HepG2 (cell line): ENCODE results near the gene NRDE2. TPM values are rescaled to one million over a fixed set of nuclear protein-coding genes. Genes with fewer than 3 reads are reported as not detected.
A peak's percentile ranks its signal among the peaks of the same experiment; 100 is the strongest.

Experiments
- ATAC-seq: fragments of 200-7000 bp; cut with Tn5 transposase; 3 replicates; pipeline ENCODE4 v1.9.1; 2020; ENCODE audit warnings: mild to moderate bottlenecking, moderate library complexity
- BruUV-seq: library from RNA; stranded (reverse); fragments of 400-500 nt; replicated peaks from 2 replicates; lab custom pipeline; 2021; lab: Mats Ljungman, UMichigan
- CTCF ChIA-PET: fragments of 300-600 bp; formaldehyde crosslinking; extraction: SDS; loops from one replicate; lab custom pipeline; 2021; ENCODE audit warnings: low total read pairs, inconsistent platforms, low intra/inter-chr PET ratio; lab: Yijun Ruan, JAX
- POLR2A ChIA-PET: fragments of 350-600 bp; sonication (Branson Sonifier 250); formaldehyde crosslinking; loops from one replicate; lab custom pipeline; 2020; ENCODE audit warnings: antibody characterized with exemption, inconsistent platforms; lab: Yijun Ruan, JAX
- DNase-seq: peaks from one replicate; pipeline ENCODE4 v3.0.0-alpha.2; 2015; ENCODE audit warnings: low spot score
- FAIRE-seq: peaks from 3 replicates; lab custom pipeline; 2011; peaks lifted over from hg19 to GRCh38; lab: Jason Lieb, UNC
- H2AFZ ChIP-seq: one replicate; pipeline ENCODE4 v1.6.1; 2011; ENCODE audit warnings: low read length, inconsistent platforms
- H3K27ac ChIP-seq: fragments of 300-600 bp; 3 replicates; pipeline ENCODE4 v1.8.0; 2011; ENCODE audit warnings: mixed run types, mild to moderate bottlenecking, mixed read lengths, low read length, inconsistent platforms; ENCODE audit not compliant: insufficient read depth; ENCODE audit errors: extremely low read length
- H3K27me3 ChIP-seq, 2 experiments: fragments of 200-600 bp in 1 of 2; 2 replicates in 1 of 2; 3 replicates in 1 of 2; pipeline versions ENCODE4 v1.6.0 to v1.8.0; 2011; ENCODE audit warnings: low read length in 2 of 2, mild to moderate bottlenecking in 2 of 2, moderate library complexity in 2 of 2, inconsistent platforms in 1 of 2; ENCODE audit not compliant: insufficient read depth in 2 of 2, control insufficient read depth in 1 of 2
- H3K36me3 ChIP-seq, 2 experiments: fragments of 200-600 bp in 1 of 2; replicated peaks in 1 of 2; 2 replicates in 1 of 2; 3 replicates in 1 of 2; pipeline versions ENCODE4 v1.5.1 to v1.8.0; 2011; ENCODE audit warnings: low read length in 2 of 2, inconsistent platforms in 1 of 2; ENCODE audit not compliant: insufficient read depth in 2 of 2, control insufficient read depth in 1 of 2
- H3K4me1 ChIP-seq: 2 replicates; pipeline ENCODE4 v1.5.1; 2012; ENCODE audit warnings: low read length, inconsistent platforms; ENCODE audit not compliant: insufficient read depth
- H3K4me2 ChIP-seq: 2 replicates; pipeline ENCODE4 v1.6.0; 2011; ENCODE audit warnings: low read depth, low read length, inconsistent platforms
- H3K4me3 ChIP-seq, 3 experiments: fragments of 200-600 bp in 1 of 3; sonication (generic), shearing (Covaris generic) in 1 of 3; replicated peaks in 1 of 3; 2 replicates each; pipeline ENCODE4 v1.5.1; 2011 to 2016; ENCODE audit warnings: low read length in 3 of 3, inconsistent platforms in 2 of 3, low read depth in 2 of 3, mild to moderate bottlenecking in 2 of 3, control low read depth in 1 of 3, mixed read lengths in 1 of 3; ENCODE audit not compliant: insufficient read depth in 1 of 3
- H3K79me2 ChIP-seq: one replicate; pipeline ENCODE4 v1.6.1; 2011; ENCODE audit warnings: low read length, inconsistent platforms; ENCODE audit not compliant: insufficient read depth
- H3K9ac ChIP-seq: 2 replicates; pipeline ENCODE4 v1.6.0; 2011; ENCODE audit warnings: mild to moderate bottlenecking, low read depth, low read length, inconsistent platforms; ENCODE audit not compliant: insufficient read depth
- H3K9me3 ChIP-seq: 2 replicates; pipeline ENCODE4 v1.5.1; 2012; ENCODE audit warnings: mild to moderate bottlenecking, low read length
- H4K20me1 ChIP-seq: 2 replicates; pipeline ENCODE4 v1.6.0; 2011; ENCODE audit warnings: inconsistent platforms, mild to moderate bottlenecking, low read length, moderate library complexity; ENCODE audit not compliant: insufficient read depth
- FOXA3 ChIP-seq: IDR thresholded peaks from 2 replicates; pipeline ENCODE4 v1.6.1; 2016; ENCODE audit warnings: missing genetic modification reagents, missing compliant biosample characterization
- GATAD1 ChIP-seq: IDR thresholded peaks from 2 replicates; pipeline ENCODE4 v1.6.1; 2016; ENCODE audit warnings: missing genetic modification reagents, missing compliant biosample characterization
- JUN ChIP-seq: sonication (generic); formaldehyde crosslinking; IDR thresholded peaks from 2 replicates; pipeline ENCODE4 v1.4.0; 2020; ENCODE audit warnings: mild to moderate bottlenecking, missing genetic modification reagents
- KDM1A ChIP-seq: IDR thresholded peaks from 2 replicates; pipeline ENCODE4 v1.6.1; 2016; ENCODE audit warnings: missing compliant biosample characterization
- KMT2B ChIP-seq: IDR thresholded peaks from 2 replicates; pipeline ENCODE4 v1.6.1; 2016; ENCODE audit warnings: missing genetic modification reagents, missing compliant biosample characterization
- MXD4 ChIP-seq: IDR thresholded peaks from 2 replicates; pipeline ENCODE4 v1.6.1; 2016; ENCODE audit warnings: mild to moderate bottlenecking, missing biosample characterization, missing genetic modification reagents
- NCOR1 ChIP-seq: fragments of 200-600 bp; sonication (generic); IDR thresholded peaks from 2 replicates; pipeline ENCODE4 v1.7.0; 2017; ENCODE audit warnings: antibody characterized with exemption, low read length, borderline replicate concordance
- SATB2 ChIP-seq: sonication (generic); formaldehyde crosslinking; IDR thresholded peaks from 2 replicates; pipeline ENCODE4 v1.5.0; 2020; ENCODE audit warnings: missing genetic modification reagents
- SOX5 ChIP-seq: IDR thresholded peaks from 2 replicates; pipeline ENCODE4 v1.6.1; 2016; ENCODE audit warnings: borderline replicate concordance
- SP2 ChIP-seq: sonication (generic); formaldehyde crosslinking; IDR thresholded peaks from 2 replicates; pipeline ENCODE4 v1.5.1; 2020; ENCODE audit warnings: mild to moderate bottlenecking, missing genetic modification reagents
- ZNF101 ChIP-seq: sonication (generic); formaldehyde crosslinking; IDR thresholded peaks from 2 replicates; pipeline ENCODE4 v1.4.0; 2020; ENCODE audit warnings: mild to moderate bottlenecking, low read depth, missing genetic modification reagents, borderline replicate concordance
- ZNF552 ChIP-seq: sonication (generic); formaldehyde crosslinking; IDR thresholded peaks from 2 replicates; pipeline ENCODE4 v1.9.0; 2022; ENCODE audit warnings: missing genetic modification reagents, mild to moderate bottlenecking, borderline replicate concordance
- ZNF598 ChIP-seq: sonication (generic); formaldehyde crosslinking; IDR thresholded peaks from 2 replicates; pipeline ENCODE4 v1.5.1; 2020; ENCODE audit warnings: mild to moderate bottlenecking, missing genetic modification reagents, borderline replicate concordance
- ZNF883 ChIP-seq: sonication (generic); formaldehyde crosslinking; IDR thresholded peaks from 2 replicates; pipeline ENCODE4 v1.5.1; 2020; ENCODE audit warnings: mild to moderate bottlenecking, missing genetic modification reagents; ENCODE audit errors: not compliant biosample characterization
- WGBS: methylation state at CpG from one replicate; pipeline ENCODE4 v1.1.6; 2017; ENCODE audit warnings: low lambda C conversion rate; 5-methylcytosine and 5-hydroxymethylcytosine counted together
- in situ Hi-C: cut with HindIII; loops from 2 replicates; pipeline ENCODE4 v1.10.0; 2017; ENCODE audit warnings: low pct_unique_long_range_greater_than_20kb; ENCODE audit not compliant: extremely low pct_ligation_motif_present
- intact Hi-C: fragments of 100-400 bp; cut with micrococcal nuclease; formaldehyde crosslinking; loops from one replicate; pipeline ENCODE4 v1.10.0; 2022; ENCODE audit not compliant: unreplicated experiment
- polyA plus RNA-seq, 8 experiments: library from polyadenylated mRNA; depleted of rRNA in 3 of 8; stranded (reverse) in 7 of 8; unstranded in 1 of 8; fragments of >200 nt; fragmentation: Illumina TruSeq in 4 of 8; extraction: Trizol in 4 of 8; gene quantifications; 2 replicates each; pipeline versions ENCODE4 v1.2.1 to v1.2.3, GENCODE V29; 2011 to 2016; ENCODE audit warnings: low read depth in 4 of 8, missing spikeins in 1 of 8, mixed read lengths in 1 of 8; ENCODE audit not compliant: insufficient read depth in 1 of 8
- total RNA-seq, 5 experiments: library from RNA; depleted of rRNA; stranded (reverse); fragments of >200 nt; fragmentation: Illumina TruSeq; extraction: Trizol; gene quantifications; 2 replicates each; pipeline ENCODE4 v1.2.3, GENCODE V29; 2016; ENCODE audit warnings: low read depth in 1 of 5
- TF ChIP-seq, protein P1 (sequence below): sonication (generic); formaldehyde crosslinking; IDR thresholded peaks from 2 replicates; pipeline ENCODE4 v1.8.0; 2022; ENCODE audit warnings: missing genetic modification reagents, mild to moderate bottlenecking, inconsistent platforms, borderline replicate concordance
- TF ChIP-seq, protein P2 (sequence below): sonication (generic); formaldehyde crosslinking; IDR thresholded peaks from 2 replicates; pipeline ENCODE4 v1.5.1; 2020; ENCODE audit warnings: mild to moderate bottlenecking, missing genetic modification reagents, borderline replicate concordance

The NRDE2 gene
- total and polyA plus RNA-seq, 2 of the 13 experiments (the other 11 are each of a cell fraction or from before 2014, with no cell fraction given), result 5.6 to 12.5 TPM

GRCh38 chr14:90239139-90239538 lies 92.6 kb downstream of the NRDE2 start:
- H3K27ac ChIP-seq, result no peak overlapping the region
- peaks cover 0 to 6% of the 10 kb centered on the region in 2 experiments; a peak in 1 of 5 replicates for H3K27me3 ChIP-seq
- no peak for DNase-seq
- no peak overlapping the region for H3K4me2 ChIP-seq
- peaks cover 36% of the 10 kb centered on the region for H3K9me3 ChIP-seq
- POLR2A ChIA-PET, result no interaction called here
- CTCF ChIA-PET, result no interaction called here
- FAIRE-seq, result no peak
- H2AFZ ChIP-seq, result no peak overlapping the region
- TF ChIP-seq NCOR1 (peak; percentile 45; the same call in 1 of the 2 replicates), MXD4 (no peak), ZNF101 (CRISPR knock-in tag) (no peak)
- TF ChIP-seq, protein P1, sequence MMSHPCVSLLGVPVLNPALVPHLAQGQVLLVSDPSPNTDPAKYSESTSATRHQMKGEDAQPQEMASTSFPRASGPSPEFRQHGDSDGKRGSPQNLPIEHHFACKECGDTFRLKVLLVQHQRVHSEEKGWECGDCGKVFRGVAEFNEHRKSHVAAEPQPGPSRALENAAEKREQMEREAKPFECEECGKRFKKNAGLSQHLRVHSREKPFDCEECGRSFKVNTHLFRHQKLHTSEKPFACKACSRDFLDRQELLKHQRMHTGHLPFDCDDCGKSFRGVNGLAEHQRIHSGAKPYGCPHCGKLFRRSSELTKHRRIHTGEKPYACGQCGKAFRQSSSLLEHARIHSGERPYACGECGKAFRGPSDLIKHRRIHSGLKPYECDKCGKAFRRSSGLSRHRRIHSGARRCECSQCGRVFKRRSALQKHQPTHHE (CRISPR knock-in tag), result no peak
- BruUV-seq, result no TSS peak
- H4K20me1 ChIP-seq, result no peaks in the 10 kb centered on the region
- intact Hi-C loops, result loop anchor here (5.0 kb wide), 1 partner anchor 127 kb away; no protein-coding TSS in a partner anchor
- H3K79me2 ChIP-seq, result no peaks in the 10 kb centered on the region
- ATAC-seq, result no peak
- 67% methylated on average over 3 of the region's 3 CpGs for WGBS
- in situ Hi-C loops, result loop anchor here (25.0 kb wide), 1 partner anchor 277 kb away; the partner anchor contains the start of genes EFCAB11 and TDP1
- H3K4me1 ChIP-seq, result peaks cover 5% of the 10 kb centered on the region; the same call in 1 of the 2 replicates
- H3K9ac ChIP-seq, result no peak overlapping the region
- H3K4me3 ChIP-seq, result no peak overlapping the region
- no peaks in the 10 kb centered on the region for H3K36me3 ChIP-seq

- BruUV-seq, result no TSS peak
- ChIA-PET POLR2A (no interaction called here), CTCF (interaction anchor here (1.9 to 3.0 kb wide), 2 partner anchors 262 to 296 kb away, joined by 9 to 36 read pairs; no protein-coding TSS in a partner anchor)
- FAIRE-seq, result peak; percentile 28
- H2AFZ ChIP-seq, result no peak overlapping the region
- no peak overlapping the region for H3K4me3 ChIP-seq
- H3K4me2 ChIP-seq, result no peak overlapping the region
- peak; percentile 94 for ATAC-seq
- peak; percentile 13 for DNase-seq
- H3K27ac ChIP-seq, result no peak overlapping the region
- peaks cover 0 to 6% of the 10 kb centered on the region in 2 experiments; a peak in 2 of 5 replicates for H3K27me3 ChIP-seq
- WGBS, result 17% methylated on average over 21 of the region's 25 CpGs
- no peak overlapping the region for H3K9ac ChIP-seq
- peaks cover 29% of the 10 kb centered on the region for H3K9me3 ChIP-seq
- H3K36me3 ChIP-seq, result no peaks in the 10 kb centered on the region
- intact Hi-C loops, result loop anchor here (1.0 to 5.0 kb wide), 2 partner anchors 123 to 262 kb away; no protein-coding TSS in a partner anchor
- no peaks in the 10 kb centered on the region for H3K79me2 ChIP-seq
- peaks cover 5% of the 10 kb centered on the region; the same call in 1 of the 2 replicates for H3K4me1 ChIP-seq
- H4K20me1 ChIP-seq, result no peaks in the 10 kb centered on the region
- in situ Hi-C loops, result loop anchor here (25.0 kb wide), 1 partner anchor 273 kb away; the partner anchor contains the start of genes EFCAB11 and TDP1
- TF ChIP-seq KMT2B (CRISPR knock-in tag) (no peak), GATAD1 (CRISPR knock-in tag) (no peak), SOX5 (CRISPR knock-in tag) (no peak), FOXA3 (CRISPR knock-in tag) (peak; percentile 16; the same call in 1 of the 2 replicates), ZNF598 (CRISPR knock-in tag) (no peak), KDM1A (CRISPR knock-in tag) (no peak), SATB2 (CRISPR knock-in tag) (no peak), ZNF552 (CRISPR knock-in tag) (no peak), JUN (CRISPR knock-in tag) (no peak), SP2 (no peak), ZNF883 (CRISPR knock-in tag) (peak; percentile 51)
- TF ChIP-seq, protein P2, sequence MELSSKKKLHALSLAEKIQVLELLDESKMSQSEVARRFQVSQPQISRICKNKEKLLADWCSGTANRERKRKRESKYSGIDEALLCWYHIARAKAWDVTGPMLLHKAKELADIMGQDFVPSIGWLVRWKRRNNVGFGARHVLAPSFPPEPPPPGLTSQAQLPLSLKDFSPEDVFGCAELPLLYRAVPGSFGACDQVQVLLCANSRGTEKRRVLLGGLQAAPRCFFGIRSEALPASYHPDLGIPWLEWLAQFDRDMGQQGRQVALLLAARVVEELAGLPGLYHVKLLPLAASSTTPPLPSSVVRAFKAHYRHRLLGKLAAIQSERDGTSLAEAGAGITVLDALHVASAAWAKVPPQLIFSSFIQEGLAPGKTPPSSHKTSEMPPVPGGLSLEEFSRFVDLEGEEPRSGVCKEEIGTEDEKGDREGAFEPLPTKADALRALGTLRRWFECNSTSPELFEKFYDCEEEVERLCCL, result no peak
These were observed 96.4 kb downstream of the NRDE2 start for GRCh38 chr14:90235179-90235976.
